ENCODE results near the gene NPB. TPM values are rescaled to one million over a fixed set of nuclear protein-coding genes. Genes with fewer than 3 reads are reported as not detected.

The NPB gene
- total RNA-seq = 2.5 TPM

DNA sequence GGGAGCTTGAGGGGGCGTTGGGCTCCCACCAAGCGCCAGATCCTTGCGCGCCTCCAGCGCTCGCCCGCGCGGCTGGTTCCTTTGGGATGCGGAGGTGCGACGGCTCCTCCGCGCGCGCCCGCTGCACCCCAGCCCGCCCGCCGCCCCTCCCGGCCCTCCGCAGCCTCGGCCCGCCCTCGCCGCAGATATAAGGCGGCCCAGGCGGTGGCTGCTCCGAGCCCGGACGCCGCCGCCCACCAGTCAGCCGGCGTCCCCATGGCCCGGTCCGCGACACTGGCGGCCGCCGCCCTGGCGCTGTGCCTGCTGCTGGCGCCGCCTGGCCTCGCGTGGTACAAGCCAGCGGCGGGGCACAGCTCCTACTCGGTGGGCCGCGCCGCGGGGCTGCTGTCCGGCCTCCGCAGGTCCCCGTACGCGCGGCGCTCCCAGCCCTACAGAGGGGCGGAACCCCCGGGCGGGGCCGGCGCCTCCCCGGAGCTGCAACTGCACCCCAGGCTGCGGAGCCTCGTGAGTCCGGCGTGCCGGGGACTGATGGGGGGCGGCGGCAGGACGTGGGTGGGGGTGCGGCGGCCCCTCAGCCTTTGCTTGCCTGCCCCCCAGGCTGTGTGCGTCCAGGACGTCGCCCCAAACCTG lies at the start of gene NPB:
Gene NPB, plus strand, starts transcription at position 216 of the 630 bp plus-strand sequence. Its CDS starts 40 bp downstream, at position 256.

GRCh38 chr17:81859906-81860755 lies 41.9 kb upstream of the NPB start, which contains the start of gene P4HB:
Gene P4HB (minus strand): TSS chr17:81860535. CDS start chr17:81860471, 64 bp downstream.

DNA sequence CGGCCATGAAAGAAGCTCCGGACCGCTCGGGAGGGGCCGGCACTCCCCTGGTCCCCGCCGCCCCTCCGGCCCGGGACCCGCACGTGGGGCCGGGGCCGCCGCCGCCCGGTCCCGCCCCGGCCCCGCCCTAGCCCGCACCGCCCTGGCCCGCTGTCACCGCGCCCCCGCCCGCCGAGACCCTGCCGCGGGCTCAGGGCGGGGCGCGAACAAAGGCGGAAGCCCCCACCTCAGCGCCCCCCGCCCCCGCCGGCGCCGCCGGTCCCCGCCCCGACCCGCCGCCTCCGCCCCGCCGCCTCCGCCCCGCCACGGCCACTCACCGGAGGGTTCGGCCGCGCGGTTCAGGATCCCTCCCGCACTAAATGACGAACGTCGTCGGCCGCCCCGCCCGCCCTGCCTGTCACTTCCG lies 31.1 kb upstream of the NPB start, which contains the start of gene ARHGDIA:
Gene ARHGDIA, minus strand, starts transcription at position 357 of the 406 bp plus-strand sequence. CDS start 1,407 bp downstream, outside the sequence.

GRCh38 chr17:81911277-81911961 lies 9.4 kb downstream of the NPB start, which contains the start of gene PCYT2:
Gene PCYT2 (minus strand): TSS chr17:81911399. CDS start chr17:81911355, 44 bp downstream.

GRCh38 chr17:81917565-81918332 lies 15.7 kb downstream of the NPB start, which contains the start of gene SIRT7:
Gene SIRT7 (minus strand): TSS chr17:81918176. CDS start chr17:81918131, 45 bp downstream.

GRCh38 chr17:81927653-81928543 lies 25.9 kb downstream of the NPB start, which contains the start of gene MAFG:
Gene MAFG (minus strand): TSS chr17:81927735. CDS start chr17:81923185, 4,550 bp downstream.

DNA sequence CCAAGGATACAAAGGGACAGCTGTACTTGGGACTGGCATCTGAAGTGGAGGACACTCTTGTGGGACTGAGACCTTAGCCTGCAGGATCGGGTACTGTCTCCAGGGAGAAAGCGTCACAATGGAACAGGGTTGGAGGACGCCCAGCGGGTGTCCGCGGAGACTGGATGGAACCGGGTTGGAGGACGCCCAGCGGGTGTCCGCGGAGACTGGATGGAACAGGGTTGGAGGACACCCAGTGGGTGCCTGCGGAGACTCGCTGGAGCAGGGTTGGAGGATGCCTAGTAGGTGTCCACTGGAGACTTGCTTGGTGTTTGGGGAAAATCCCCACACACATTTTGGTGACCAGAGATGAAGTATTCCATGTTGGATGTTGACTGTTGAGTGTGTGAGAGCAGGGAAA lies 45.2 kb downstream of the NPB start, which contains the start of gene MYADML2:
Gene MYADML2, minus strand, starts transcription at position 45 of the 400 bp plus-strand sequence. CDS start 5,492 bp downstream, outside the sequence.

Other genes starting within 250 kb of the NPB start
- gene PDE6G, start 245.7 kb upstream of the NPB start, total RNA-seq = not detected
- 13.8 TPM for gene OXLD1, start 235.6 kb upstream of the NPB start, total RNA-seq
- gene CCDC137, start 235.5 kb upstream of the NPB start, total RNA-seq = 6.3 TPM
- 31.9 TPM for gene ARL16, start 218.4 kb upstream of the NPB start, total RNA-seq
- 67.9 TPM for gene HGS, start 218.2 kb upstream of the NPB start, total RNA-seq
- gene MRPL12, start 198.9 kb upstream of the NPB start, total RNA-seq = 4.7 TPM
- 6.6 TPM for gene SLC25A10, start 190.0 kb upstream of the NPB start, total RNA-seq
- gene GCGR, start 98.1 kb upstream of the NPB start, total RNA-seq = not detected
- gene MCRIP1, start 68.9 kb upstream of the NPB start, total RNA-seq = 69.2 TPM
- gene PPP1R27, start 67.2 kb upstream of the NPB start, total RNA-seq = not detected
- 87.0 TPM for gene P4HB, start 41.7 kb upstream of the NPB start, total RNA-seq
- 57.6 TPM for gene ARHGDIA, start 30.9 kb upstream of the NPB start, total RNA-seq
- 62.3 TPM for gene ALYREF, start 10.7 kb upstream of the NPB start, total RNA-seq
- gene ANAPC11, start 10.5 kb upstream of the NPB start, total RNA-seq = 57.0 TPM
- gene PCYT2, start 9.2 kb downstream of the NPB start, total RNA-seq = 31.3 TPM
- gene SIRT7, start 15.9 kb downstream of the NPB start, total RNA-seq = 15.3 TPM
- 17.8 TPM for gene MAFG, start 25.5 kb downstream of the NPB start, total RNA-seq
- gene PYCR1, start 35.1 kb downstream of the NPB start, total RNA-seq = 18.2 TPM
- gene MYADML2, start 45.0 kb downstream of the NPB start, total RNA-seq = not detected
- 0.63 TPM for gene NOTUM, start 58.9 kb downstream of the NPB start, total RNA-seq
- 22.5 TPM for gene ASPSCR1, start 75.4 kb downstream of the NPB start, total RNA-seq
- 28.5 TPM for gene CENPX, start 120.6 kb downstream of the NPB start, total RNA-seq
- 24.7 TPM for gene LRRC45, start 121.1 kb downstream of the NPB start, total RNA-seq
- 80.4 TPM for gene RAC3, start 129.4 kb downstream of the NPB start, total RNA-seq
- gene DCXR, start 135.5 kb downstream of the NPB start, total RNA-seq = 16.3 TPM
- gene RFNG, start 149.6 kb downstream of the NPB start, total RNA-seq = 27.2 TPM
- gene GPS1, start 149.7 kb downstream of the NPB start, total RNA-seq = 78.9 TPM
- 34.4 TPM for gene DUS1L, start 163.6 kb downstream of the NPB start, total RNA-seq
- 128 TPM for gene FASN, start 196.0 kb downstream of the NPB start, total RNA-seq

All from parietal lobe (tissue), 1 donor.